Panc1 (cell line): ENCODE data around the gene IL1RAP. TPM values are rescaled to one million over a fixed set of nuclear protein-coding genes. Genes with fewer than 3 reads are reported as not detected.

ENCODE experiments used
- ATAC-seq: fragments of 200-7000 bp; cut with Tn5 transposase; 2 replicates; pipeline ENCODE4 v1.9.1; 2020; ENCODE audit warnings: mild to moderate bottlenecking, moderate library complexity
- BruUV-seq: library from RNA; stranded (reverse); fragments of 400-500 nt; replicated peaks from 2 replicates; lab custom pipeline; 2021; lab: Mats Ljungman, UMichigan
- CTCF ChIA-PET: fragments of 300-600 bp; sonication (Branson Sonifier 250); formaldehyde crosslinking; loops from one replicate; lab custom pipeline; 2022; ENCODE audit warnings: antibody characterized with exemption; lab: Charles Lee
- POLR2A ChIA-PET: fragments of 300-600 bp; sonication (Branson Sonifier 250); formaldehyde crosslinking; loops from one replicate; lab custom pipeline; 2022; ENCODE audit warnings: antibody characterized with exemption; lab: Charles Lee
- DNase-seq: peaks from one replicate; pipeline ENCODE4 v3.0.0-alpha.2; 2010; ENCODE audit warnings: low read depth, low spot score
- H3K27ac ChIP-seq: 2 replicates; pipeline ENCODE4 v1.5.1; 2011; ENCODE audit warnings: mild to moderate bottlenecking, low read length, inconsistent platforms
- H3K27me3 ChIP-seq: fragments of 200-500 bp; sonication (Bioruptor generic); 2 replicates; pipeline ENCODE4 v1.6.0; 2014; ENCODE audit warnings: low read length, inconsistent platforms; ENCODE audit not compliant: control insufficient read depth, insufficient read depth
- H3K36me3 ChIP-seq: fragments of 200-500 bp; sonication (Bioruptor generic); 2 replicates; pipeline ENCODE4 v1.5.1; 2014; ENCODE audit warnings: inconsistent platforms, mild to moderate bottlenecking, low read length, moderate library complexity; ENCODE audit not compliant: control insufficient read depth, insufficient read depth
- H3K4me1 ChIP-seq: 2 replicates; pipeline ENCODE4 v1.5.1; 2011; ENCODE audit warnings: inconsistent platforms, mild to moderate bottlenecking, low read length, moderate library complexity; ENCODE audit not compliant: control insufficient read depth, insufficient read depth
- H3K4me3 ChIP-seq, 2 experiments: 2 replicates each; pipeline ENCODE4 v1.5.1; 2011 to 2012; ENCODE audit warnings: low read depth in 2 of 2, low read length in 2 of 2, mild to moderate bottlenecking in 2 of 2, inconsistent platforms in 1 of 2, moderate library complexity in 1 of 2
- H3K9me3 ChIP-seq: fragments of 200-500 bp; sonication (Bioruptor generic); 2 replicates; pipeline ENCODE4 v1.5.1; 2014; ENCODE audit warnings: low read depth, mild to moderate bottlenecking, inconsistent platforms, low read length, moderate library complexity; ENCODE audit not compliant: control insufficient read depth, insufficient read depth
- POLR2AphosphoS5 ChIP-seq: IDR thresholded peaks from 2 replicates; pipeline ENCODE4 v1.6.1; 2012; ENCODE audit warnings: mild to moderate bottlenecking, low read depth, low read length, moderate library complexity
- SIN3A ChIP-seq: IDR thresholded peaks from 2 replicates; pipeline ENCODE4 v1.6.1; 2012; ENCODE audit warnings: low read depth, mild to moderate bottlenecking, low read length, moderate library complexity, borderline replicate concordance; ENCODE audit not compliant: insufficient read depth
- TCF7L2 ChIP-seq: IDR thresholded peaks from 2 replicates; pipeline ENCODE4 v1.6.1; 2011; ENCODE audit warnings: mild to moderate bottlenecking, low read depth, low read length, inconsistent platforms
- in situ Hi-C: cut with HindIII; loops from 2 replicates; pipeline ENCODE4 v1.10.0; 2016; ENCODE audit warnings: low sequenced_read_pairs, low pct_unique_long_range_greater_than_20kb
- intact Hi-C: fragments of 100-400 bp; cut with micrococcal nuclease; formaldehyde crosslinking; loops from one replicate; pipeline ENCODE4 v1.10.0; 2022; ENCODE audit not compliant: unreplicated experiment
- total RNA-seq: library from RNA; stranded (reverse); gene quantifications from one replicate; pipeline ENCODE4 v1.2.1, GENCODE V29; 2021; ENCODE audit not compliant: unreplicated experiment
- TF ChIP-seq, protein P1 (sequence below): fragments of 450-650 bp; IDR thresholded peaks from 2 replicates; pipeline ENCODE4 v1.5.1; 2017; ENCODE audit warnings: mild to moderate bottlenecking
- TF ChIP-seq, protein P2 (sequence below), 2 experiments: IDR thresholded peaks; 2 replicates each; pipeline ENCODE4 v1.6.1; 2011 to 2012; ENCODE audit warnings: low read depth in 2 of 2, control low read depth in 1 of 2, low read length in 1 of 2, mild to moderate bottlenecking in 1 of 2, moderate library complexity in 1 of 2; ENCODE audit not compliant: insufficient read depth in 1 of 2

Gene IL1RAP
- total RNA-seq, 1 experiment from 2014 or later, result 5.2 TPM

DNA sequence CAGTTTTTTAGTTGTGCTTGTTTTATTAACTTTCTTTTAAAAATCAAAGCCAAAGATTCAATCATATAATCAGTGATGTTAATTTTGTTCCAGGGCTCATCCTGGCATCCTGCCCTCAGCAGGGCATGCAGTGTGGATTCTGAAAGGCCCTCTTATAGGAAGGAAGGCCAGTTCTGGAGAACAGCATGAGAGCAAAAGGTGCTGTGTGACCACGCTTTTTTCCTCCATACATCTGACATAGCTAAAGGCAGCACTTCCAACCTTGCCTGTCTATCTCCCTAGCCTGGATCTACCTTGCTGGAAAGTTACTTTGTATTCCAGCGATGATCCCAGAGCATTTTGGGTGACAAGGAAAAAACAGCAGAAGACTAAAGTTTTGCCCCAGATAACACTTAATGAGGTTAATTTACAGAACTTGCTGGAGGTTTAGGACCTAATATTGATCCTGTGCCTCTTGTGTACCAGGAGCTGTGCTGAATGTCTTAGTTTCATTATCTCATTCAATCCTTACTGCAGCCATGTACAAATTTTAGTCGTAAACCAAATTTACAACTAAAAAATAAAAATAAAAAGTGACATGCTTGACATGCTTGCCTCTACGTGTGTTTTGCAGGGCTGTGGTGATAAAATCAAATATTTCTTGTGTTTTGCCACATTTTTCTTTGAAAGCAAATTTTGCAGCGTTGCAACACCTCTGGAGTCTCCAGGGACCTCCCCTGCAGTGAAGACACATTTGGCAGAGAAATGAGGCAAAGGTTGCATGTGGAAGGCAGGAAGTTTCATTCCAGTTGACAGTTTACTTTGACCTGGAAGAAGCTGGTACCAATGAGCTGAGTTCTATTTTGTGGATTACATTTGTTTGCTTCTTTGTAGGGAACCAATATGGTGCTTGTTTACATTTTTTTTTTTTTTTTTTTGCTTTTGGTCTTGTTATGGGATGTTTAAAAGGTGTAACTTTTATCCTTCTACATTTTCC lies 13.2 kb downstream of the IL1RAP start:
- ChIA-PET CTCF (no interaction called here), POLR2A (no interaction called here)
- TF ChIP-seq SIN3A (no peak), TCF7L2 (no peak), POLR2AphosphoS5 (no peak)
- TF ChIP-seq, protein P1, sequence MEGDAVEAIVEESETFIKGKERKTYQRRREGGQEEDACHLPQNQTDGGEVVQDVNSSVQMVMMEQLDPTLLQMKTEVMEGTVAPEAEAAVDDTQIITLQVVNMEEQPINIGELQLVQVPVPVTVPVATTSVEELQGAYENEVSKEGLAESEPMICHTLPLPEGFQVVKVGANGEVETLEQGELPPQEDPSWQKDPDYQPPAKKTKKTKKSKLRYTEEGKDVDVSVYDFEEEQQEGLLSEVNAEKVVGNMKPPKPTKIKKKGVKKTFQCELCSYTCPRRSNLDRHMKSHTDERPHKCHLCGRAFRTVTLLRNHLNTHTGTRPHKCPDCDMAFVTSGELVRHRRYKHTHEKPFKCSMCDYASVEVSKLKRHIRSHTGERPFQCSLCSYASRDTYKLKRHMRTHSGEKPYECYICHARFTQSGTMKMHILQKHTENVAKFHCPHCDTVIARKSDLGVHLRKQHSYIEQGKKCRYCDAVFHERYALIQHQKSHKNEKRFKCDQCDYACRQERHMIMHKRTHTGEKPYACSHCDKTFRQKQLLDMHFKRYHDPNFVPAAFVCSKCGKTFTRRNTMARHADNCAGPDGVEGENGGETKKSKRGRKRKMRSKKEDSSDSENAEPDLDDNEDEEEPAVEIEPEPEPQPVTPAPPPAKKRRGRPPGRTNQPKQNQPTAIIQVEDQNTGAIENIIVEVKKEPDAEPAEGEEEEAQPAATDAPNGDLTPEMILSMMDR, result no peak
- TF ChIP-seq, protein P2, sequence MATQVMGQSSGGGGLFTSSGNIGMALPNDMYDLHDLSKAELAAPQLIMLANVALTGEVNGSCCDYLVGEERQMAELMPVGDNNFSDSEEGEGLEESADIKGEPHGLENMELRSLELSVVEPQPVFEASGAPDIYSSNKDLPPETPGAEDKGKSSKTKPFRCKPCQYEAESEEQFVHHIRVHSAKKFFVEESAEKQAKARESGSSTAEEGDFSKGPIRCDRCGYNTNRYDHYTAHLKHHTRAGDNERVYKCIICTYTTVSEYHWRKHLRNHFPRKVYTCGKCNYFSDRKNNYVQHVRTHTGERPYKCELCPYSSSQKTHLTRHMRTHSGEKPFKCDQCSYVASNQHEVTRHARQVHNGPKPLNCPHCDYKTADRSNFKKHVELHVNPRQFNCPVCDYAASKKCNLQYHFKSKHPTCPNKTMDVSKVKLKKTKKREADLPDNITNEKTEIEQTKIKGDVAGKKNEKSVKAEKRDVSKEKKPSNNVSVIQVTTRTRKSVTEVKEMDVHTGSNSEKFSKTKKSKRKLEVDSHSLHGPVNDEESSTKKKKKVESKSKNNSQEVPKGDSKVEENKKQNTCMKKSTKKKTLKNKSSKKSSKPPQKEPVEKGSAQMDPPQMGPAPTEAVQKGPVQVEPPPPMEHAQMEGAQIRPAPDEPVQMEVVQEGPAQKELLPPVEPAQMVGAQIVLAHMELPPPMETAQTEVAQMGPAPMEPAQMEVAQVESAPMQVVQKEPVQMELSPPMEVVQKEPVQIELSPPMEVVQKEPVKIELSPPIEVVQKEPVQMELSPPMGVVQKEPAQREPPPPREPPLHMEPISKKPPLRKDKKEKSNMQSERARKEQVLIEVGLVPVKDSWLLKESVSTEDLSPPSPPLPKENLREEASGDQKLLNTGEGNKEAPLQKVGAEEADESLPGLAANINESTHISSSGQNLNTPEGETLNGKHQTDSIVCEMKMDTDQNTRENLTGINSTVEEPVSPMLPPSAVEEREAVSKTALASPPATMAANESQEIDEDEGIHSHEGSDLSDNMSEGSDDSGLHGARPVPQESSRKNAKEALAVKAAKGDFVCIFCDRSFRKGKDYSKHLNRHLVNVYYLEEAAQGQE (IDR thresholded peaks at IDR 0.05; ENCODE audit: insufficient read depth in 1 of 2, low read depth in 2 of 2, low read length in 1 of 2), result no peak
- BruUV-seq, result no TSS peak
- intact Hi-C loops (no loop called here), in situ Hi-C loops (no loop called here)
- no peaks in the 10 kb centered on the region for H3K9me3 ChIP-seq
- no peaks in the 10 kb centered on the region for H3K4me1 ChIP-seq
- no peak overlapping the region for H3K27ac ChIP-seq
- no peaks in the 10 kb centered on the region for H3K36me3 ChIP-seq
- no peak for ATAC-seq
- no peaks in the 10 kb centered on the region for H3K27me3 ChIP-seq
- H3K4me3 ChIP-seq, result no peak overlapping the region
- no peak for DNase-seq

DNA sequence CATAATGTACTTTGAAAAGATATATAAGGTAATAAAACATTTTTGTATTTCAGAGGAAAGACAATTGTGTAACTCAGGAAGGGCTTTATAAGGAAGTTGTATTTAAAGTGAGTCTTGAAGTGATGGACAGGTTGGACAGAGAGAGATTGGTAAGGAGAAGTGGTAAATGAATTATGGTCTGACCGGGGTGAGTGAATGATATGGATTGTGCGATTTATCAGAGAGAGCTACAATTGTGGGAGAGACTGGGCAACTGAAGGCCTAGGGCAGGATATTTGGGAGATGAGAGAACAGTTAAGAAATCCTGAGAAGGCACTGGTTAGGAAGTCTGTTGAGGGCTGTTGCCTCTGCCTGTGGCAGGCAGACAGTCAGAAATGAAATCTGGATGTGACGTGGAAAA lies 14.8 kb downstream of the IL1RAP start:
- no peaks in the 10 kb centered on the region for H3K27me3 ChIP-seq
- no peaks in the 10 kb centered on the region for H3K36me3 ChIP-seq
- H3K4me3 ChIP-seq, result no peak overlapping the region
- CTCF ChIA-PET, result no interaction called here
- POLR2A ChIA-PET, result no interaction called here
- no peaks in the 10 kb centered on the region for H3K9me3 ChIP-seq
- TF ChIP-seq TCF7L2 (no peak), POLR2AphosphoS5 (no peak), SIN3A (no peak)
- TF ChIP-seq, protein P2 (IDR thresholded peaks at IDR 0.05; ENCODE audit: insufficient read depth in 1 of 2, low read depth in 2 of 2, low read length in 1 of 2), result no peak
- TF ChIP-seq, protein P1, result no peak
- ATAC-seq, result no peak
- no TSS peak for BruUV-seq
- intact Hi-C loops (no loop called here), in situ Hi-C loops (no loop called here)
- H3K4me1 ChIP-seq, result no peaks in the 10 kb centered on the region
- no peak overlapping the region for H3K27ac ChIP-seq
- DNase-seq, result no peak
